ENCODE data around the gene PLTP.
A peak's percentile ranks its signal among the peaks of the same experiment; 100 is the strongest.

PLTP gene

DNA sequence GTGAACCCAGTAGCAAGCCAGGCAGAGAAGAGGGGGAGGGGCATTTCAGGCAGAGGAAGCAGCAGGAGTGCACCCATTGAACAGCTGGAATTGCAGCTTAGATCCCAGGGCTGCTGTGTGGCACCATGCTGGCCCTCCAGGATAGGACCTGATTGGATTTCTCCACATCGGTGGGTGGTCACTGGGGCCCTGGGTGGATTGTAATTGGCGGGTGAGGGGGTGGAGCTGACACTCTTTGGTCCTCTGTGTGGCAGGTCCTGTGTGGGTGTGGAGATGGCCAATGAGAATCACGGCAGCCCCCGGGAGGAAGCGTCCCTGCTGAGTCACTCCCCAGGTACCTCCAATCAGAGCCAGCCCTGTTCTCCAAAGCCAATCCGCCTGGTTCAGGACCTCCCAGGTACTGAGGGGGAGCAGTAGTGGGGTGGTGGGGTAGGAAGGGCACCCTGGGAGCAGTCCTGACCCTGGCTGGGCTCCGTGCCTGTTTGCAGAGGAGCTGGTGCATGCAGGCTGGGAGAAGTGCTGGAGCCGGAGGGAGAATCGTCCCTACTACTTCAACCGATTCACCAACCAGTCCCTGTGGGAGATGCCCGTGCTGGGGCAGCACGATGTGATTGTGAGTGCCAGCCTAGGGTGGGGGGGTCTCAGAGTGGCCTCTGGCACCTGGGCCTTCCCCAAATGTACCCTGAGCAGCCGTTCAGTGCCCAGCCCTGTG lies 26.9 kb upstream of the PLTP start:
- POLR2A ChIA-PET, result no interaction called here
- TF ChIP-seq CTCF (IDR thresholded peaks at IDR 0.05; ENCODE audit: control extremely low read depth, extremely low read depth, low read depth, missing control alignments), result no peak
- DNase-seq (ENCODE audit: extremely low spot score), result no peak
- CTCF ChIA-PET, result interaction anchor here (1.5 to 5.3 kb wide), 3 partner anchors 20 to 31 kb away, joined by 5 to 43 read pairs (median 8); no protein-coding TSS in a partner anchor

- POLR2A ChIA-PET, result interaction anchor here (0.7 kb wide), 1 partner anchor 20 kb away, joined by 3 read pairs; no protein-coding TSS in a partner anchor
- CTCF ChIA-PET, result interaction anchor here (1.5 to 5.3 kb wide), 5 partner anchors 17 to 48 kb away, joined by 3 to 43 read pairs (median 7); no protein-coding TSS in a partner anchor
- DNase-seq (ENCODE audit: extremely low spot score), result no peak
- TF ChIP-seq CTCF (IDR thresholded peaks at IDR 0.05; ENCODE audit: control extremely low read depth, extremely low read depth, low read depth, missing control alignments), result no peak
Observed at GRCh38 chr20:45937765-45938164, 25.8 kb upstream of the PLTP start.

- CTCF ChIA-PET, result interaction anchor here (1.3 to 5.3 kb wide), 3 partner anchors 14 to 78 kb away, joined by 4 to 43 read pairs (median 5); no protein-coding TSS in a partner anchor
Observed at GRCh38 chr20:45935416-45936046, 23.6 kb upstream of the PLTP start.

DNA sequence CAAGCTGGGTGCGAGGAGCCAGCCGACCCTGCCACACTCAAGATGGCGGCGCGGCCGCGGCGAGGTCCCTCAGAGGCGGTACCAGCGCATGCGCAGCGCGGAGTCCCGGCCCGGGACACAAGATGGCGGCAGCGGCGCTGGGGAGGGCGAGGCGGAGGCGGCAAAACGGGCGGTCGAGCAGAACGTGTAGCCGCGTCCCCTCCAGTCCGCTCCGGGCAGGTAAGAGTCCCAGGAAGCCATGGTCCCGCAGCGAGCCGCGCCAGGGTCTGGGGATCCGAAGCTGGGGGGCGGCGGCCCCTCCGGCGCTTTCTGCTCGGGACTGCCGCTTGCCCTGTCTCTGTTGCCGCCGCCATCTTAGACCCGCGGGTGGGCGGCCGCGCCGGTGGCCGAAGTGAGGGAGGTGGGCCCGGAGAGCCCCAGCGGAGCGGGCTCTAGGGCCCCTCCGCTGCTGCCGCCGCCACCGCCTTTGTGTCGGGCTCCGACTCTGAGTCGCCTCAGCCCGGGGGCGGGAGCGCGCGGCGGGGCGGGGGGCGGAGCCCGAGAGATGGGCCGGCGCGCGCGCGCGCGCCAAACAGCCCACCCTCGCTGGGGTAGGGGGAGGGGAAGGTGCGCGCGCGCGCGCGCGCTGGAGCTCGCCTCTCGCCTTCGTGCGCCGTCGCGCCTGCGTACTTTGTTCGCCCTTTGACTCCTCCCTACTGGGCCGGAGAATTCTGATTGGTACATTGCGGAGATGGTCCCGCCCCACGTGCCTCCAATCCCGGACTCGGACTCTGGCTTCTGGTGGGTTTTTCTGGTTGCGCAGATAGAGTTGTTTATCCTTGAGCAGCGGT lies 22.8 kb upstream of the PLTP start, which contains the start of gene PCIF1:
PCIF1 (plus strand) TSS at position 98 of the 830 bp plus-strand sequence. CDS start 4,317 bp downstream, outside the sequence.
- ChIA-PET CTCF (interaction anchor here (0.8 to 5.3 kb wide), 11 partner anchors 10 to 164 kb away, joined by 3 to 43 read pairs (median 5); partner anchors contain the start of gene ZNF335), POLR2A (interaction anchor here (0.6 to 2.6 kb wide), 21 partner anchors 8 to 481 kb away, joined by 3 to 14 read pairs (median 5); partner anchors contain the start of genes CTSA, NEURL2 and ZNF335)
- TF ChIP-seq CTCF (IDR thresholded peaks at IDR 0.05; ENCODE audit: control extremely low read depth, extremely low read depth, low read depth, missing control alignments), result no peak
- peak; percentile 99 for DNase-seq (ENCODE audit: extremely low spot score)

More at GRCh38 chr20:45935416-45936046, 23.6 kb upstream of the PLTP start:
- no peak for DNase-seq (ENCODE audit: extremely low spot score)
- no peak for TF ChIP-seq CTCF (IDR thresholded peaks at IDR 0.05; ENCODE audit: control extremely low read depth, extremely low read depth, low read depth, missing control alignments)
- POLR2A ChIA-PET, result interaction anchor here (0.6 to 2.6 kb wide), 19 partner anchors 8 to 482 kb away, joined by 3 to 14 read pairs (median 5); partner anchors contain the start of gene ZNF335

DNA sequence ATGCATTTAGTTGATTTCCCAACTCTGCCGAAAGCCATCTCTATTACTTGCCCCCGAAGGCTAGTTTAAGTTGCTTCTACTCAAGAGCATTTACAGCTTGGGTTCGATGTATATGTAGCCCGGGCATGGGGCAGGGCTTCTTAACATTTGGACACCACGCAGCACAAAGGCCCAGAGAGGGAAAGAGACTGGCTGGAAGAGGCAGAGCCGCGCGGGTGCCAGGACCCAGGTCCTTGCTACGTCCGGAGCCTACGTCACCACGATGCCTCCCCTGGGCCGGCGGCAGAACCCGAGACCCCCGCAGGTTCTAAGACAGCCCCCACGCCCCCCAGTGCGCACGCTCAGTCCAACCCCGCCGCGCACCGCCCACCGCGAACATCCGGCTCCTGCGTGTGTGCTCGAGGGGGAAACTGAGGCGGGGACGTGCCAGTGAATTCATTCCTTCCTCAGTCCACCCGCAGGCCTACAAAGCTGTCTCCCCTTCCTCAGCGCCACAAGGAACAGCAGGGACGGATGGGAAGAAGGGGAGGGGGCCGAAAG lies 22.2 kb upstream of the PLTP start:
- POLR2A ChIA-PET, result interaction anchor here (0.9 to 2.6 kb wide), 7 partner anchors 9 to 53 kb away, joined by 3 to 14 read pairs (median 4); partner anchors contain the start of genes CTSA, NEURL2 and ZNF335
- DNase-seq (ENCODE audit: extremely low spot score), result peak; percentile 65
- no peak for TF ChIP-seq CTCF (IDR thresholded peaks at IDR 0.05; ENCODE audit: control extremely low read depth, extremely low read depth, low read depth, missing control alignments)
- CTCF ChIA-PET, result interaction anchor here (0.7 to 2.5 kb wide), 14 partner anchors 10 to 163 kb away, joined by 3 to 18 read pairs (median 4); partner anchors contain the start of gene ZNF335

Measured in GM10248 (cell line).